IPS DF 6.9 (cell line): ENCODE measurements around the gene PCDHGB1.
"Not testable (repeated sequence)": the region's sequence is repeated elsewhere in the genome, so short reads cannot be mapped to it uniquely, and the experiment has no call there.

Experiments
- DNase-seq: peaks from one replicate; pipeline ENCODE4 v3.0.0-alpha.2; 2013; ENCODE audit warnings: low read depth, low spot score
- H3K27ac ChIP-seq: one replicate; pipeline ENCODE4 v1.5.1; 2013; ENCODE audit warnings: low read length, control low read depth
- H3K27me3 ChIP-seq: 2 replicates; pipeline ENCODE4 v1.6.1; 2013; ENCODE audit warnings: mild to moderate bottlenecking, low read length; ENCODE audit not compliant: control insufficient read depth, insufficient read depth
- H3K36me3 ChIP-seq: 2 replicates; pipeline ENCODE4 v1.6.1; 2013; ENCODE audit warnings: low read length; ENCODE audit not compliant: control insufficient read depth, insufficient read depth
- H3K4me1 ChIP-seq: 2 replicates; pipeline ENCODE4 v1.6.1; 2013; ENCODE audit warnings: low read length; ENCODE audit not compliant: control insufficient read depth, insufficient read depth
- H3K4me3 ChIP-seq: 2 replicates; pipeline ENCODE4 v1.5.1; 2013; ENCODE audit warnings: mild to moderate bottlenecking, low read length
- H3K9me3 ChIP-seq: 2 replicates; pipeline ENCODE4 v1.6.1; 2013; ENCODE audit warnings: low read length, inconsistent platforms; ENCODE audit not compliant: control insufficient read depth, insufficient read depth
- WGBS: extraction: QIAGEN DNeasy Blood & Tissue Kit; methylation state at CpG from one replicate; pipeline ENCODE4 v1.1.7; 2013; ENCODE audit warnings: mixed read lengths, missing lambda C conversion rate; ENCODE audit not compliant: insufficient read length, insufficient coverage; 5-methylcytosine and 5-hydroxymethylcytosine counted together

PCDHGB1 gene

DNA sequence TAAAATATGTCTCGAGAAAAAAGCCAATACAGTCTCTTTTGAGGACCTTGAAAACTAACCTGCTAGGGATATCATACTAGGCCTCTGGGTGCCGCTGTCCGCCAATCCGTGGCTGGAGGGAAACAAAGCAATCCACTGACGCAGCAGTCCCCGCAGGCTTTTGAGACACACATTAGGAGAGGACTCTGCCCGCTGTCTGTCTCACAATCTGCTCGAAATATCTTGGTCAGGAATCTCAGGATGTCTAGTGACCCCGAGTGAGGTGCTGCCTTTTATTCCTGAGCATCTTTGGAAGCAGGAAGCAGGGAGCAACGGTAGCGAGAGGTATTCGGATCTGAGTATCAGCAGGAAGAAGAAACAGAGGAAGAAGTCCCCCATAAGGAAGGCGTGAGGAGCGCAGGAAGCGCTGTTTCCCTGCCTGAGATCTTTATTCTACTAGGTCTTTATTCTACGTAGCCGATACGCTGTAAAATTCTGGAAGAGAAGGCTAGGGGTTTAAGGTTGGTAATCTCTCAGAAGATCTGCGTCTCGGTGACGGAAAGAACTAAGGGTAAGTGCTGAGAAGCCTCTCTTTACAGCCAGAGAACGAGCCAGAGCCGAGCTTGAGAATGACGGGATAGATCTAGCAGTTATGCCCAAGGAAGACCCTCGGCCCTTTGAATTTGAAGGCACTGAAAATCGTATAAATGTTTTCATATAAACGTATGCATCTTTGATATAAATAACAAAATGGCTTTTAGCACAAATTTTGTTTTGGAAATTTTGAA, 23.6 kb upstream of the PCDHGB1 start:
- H3K27me3 ChIP-seq, result no peaks in the 10 kb centered on the region
- peak overlapping the region; percentile 23; the same call in 1 of the 2 replicates for H3K4me3 ChIP-seq
- H3K4me1 ChIP-seq, result no peaks in the 10 kb centered on the region
- no peaks in the 10 kb centered on the region for H3K9me3 ChIP-seq
- H3K27ac ChIP-seq, result no peak overlapping the region
- WGBS, result no CpG with 5 or more reads among the region's 27 CpGs
- DNase-seq, result peak; percentile 41
- H3K36me3 ChIP-seq, result no peaks in the 10 kb centered on the region

DNA sequence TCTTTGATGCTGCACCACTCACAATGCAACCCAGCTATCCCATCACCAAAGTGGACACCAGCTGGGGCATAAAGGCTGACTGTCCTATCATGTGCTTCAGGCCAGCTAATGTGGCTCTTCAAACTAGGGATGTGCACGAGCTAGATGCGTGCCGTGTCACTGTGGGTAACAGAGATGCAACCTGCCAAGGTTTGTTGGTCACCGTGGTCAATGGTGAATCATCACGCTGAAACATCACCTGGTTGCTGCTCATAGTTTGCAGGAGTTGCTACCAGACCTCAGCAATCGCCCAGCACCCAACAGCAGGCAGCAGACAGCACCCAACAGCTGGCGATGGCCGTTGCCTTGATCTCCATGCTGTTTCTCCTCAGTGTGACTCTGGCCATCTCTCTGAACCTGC, 21.7 kb upstream of the PCDHGB1 start:
- H3K4me3 ChIP-seq, result no peak overlapping the region
- no peak for DNase-seq

DNA sequence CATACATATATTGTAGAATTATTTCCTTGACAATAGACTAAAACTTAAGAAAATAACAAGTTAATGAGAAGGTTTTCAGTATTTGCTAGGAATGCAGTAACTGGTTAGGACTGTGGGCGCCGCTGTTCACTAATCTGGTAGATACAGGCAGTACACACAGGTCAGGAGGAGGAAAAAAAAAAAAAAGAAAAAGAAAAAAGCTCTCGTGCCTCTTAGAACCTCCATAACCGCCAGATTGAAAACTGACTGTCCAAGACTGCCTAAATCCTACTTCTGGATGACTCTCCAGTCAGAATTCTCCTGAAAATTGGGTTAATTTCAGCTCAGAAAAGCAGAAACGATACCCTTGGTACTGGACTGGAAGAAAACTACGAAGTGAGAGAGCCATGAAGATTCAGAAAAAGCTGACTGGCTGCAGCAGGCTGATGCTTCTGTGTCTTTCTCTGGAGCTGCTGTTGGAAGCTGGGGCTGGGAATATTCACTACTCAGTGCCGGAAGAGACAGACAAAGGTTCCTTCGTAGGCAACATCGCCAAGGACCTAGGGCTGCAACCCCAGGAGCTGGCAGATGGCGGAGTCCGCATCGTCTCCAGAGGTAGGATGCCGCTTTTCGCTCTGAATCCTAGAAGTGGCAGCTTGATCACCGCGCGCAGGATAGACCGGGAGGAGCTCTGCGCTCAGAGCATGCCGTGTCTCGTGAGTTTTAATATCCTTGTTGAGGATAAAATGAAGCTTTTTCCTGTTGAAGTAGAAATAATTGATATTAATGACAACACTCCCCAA, 19.4 kb upstream of the PCDHGB1 start, which contains the start of gene PCDHGA1:
TSS of gene PCDHGA1 (plus strand) at position 216 of the 782 bp plus-strand sequence.
- Histone ChIP-seq H3K4me3 (no peak within 1 kb of the TSS), H3K9me3 (no peaks in the 10 kb centered on the region), H3K27me3 (no peaks in the 10 kb centered on the region), H3K36me3 (no peaks in the 10 kb centered on the region), H3K4me1 (no peaks in the 10 kb centered on the region), H3K27ac (no peak within 1 kb of the TSS)
- WGBS, result no CpG with 5 or more reads among the region's 21 CpGs
- DNase-seq, result no peak

More for the DNA sequence above, 21.7 kb upstream of the PCDHGB1 start:
- Histone ChIP-seq H3K27me3 (no peaks in the 10 kb centered on the region), H3K27ac (no peak overlapping the region), H3K9me3 (no peaks in the 10 kb centered on the region), H3K4me1 (no peaks in the 10 kb centered on the region), H3K36me3 (no peaks in the 10 kb centered on the region)
- no CpG with 5 or more reads among the region's 8 CpGs for WGBS

DNA sequence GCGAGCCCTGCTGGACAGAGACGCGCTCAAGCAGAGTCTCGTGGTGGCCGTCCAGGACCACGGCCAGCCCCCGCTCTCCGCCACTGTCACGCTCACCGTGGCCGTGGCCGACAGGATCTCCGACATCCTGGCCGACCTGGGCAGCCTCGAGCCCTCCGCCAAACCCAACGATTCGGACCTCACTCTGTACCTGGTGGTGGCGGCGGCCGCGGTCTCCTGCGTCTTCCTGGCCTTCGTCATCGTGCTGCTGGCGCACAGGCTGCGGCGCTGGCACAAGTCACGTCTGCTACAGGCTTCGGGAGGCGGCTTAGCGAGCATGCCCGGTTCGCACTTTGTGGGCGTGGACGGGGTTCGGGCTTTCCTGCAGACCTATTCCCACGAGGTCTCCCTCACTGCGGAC, 17.3 kb upstream of the PCDHGB1 start:
- H3K27me3 ChIP-seq, H3K4me3 ChIP-seq, DNase-seq, H3K9me3 ChIP-seq, H3K27ac ChIP-seq, H3K4me1 ChIP-seq, H3K36me3 ChIP-seq: not testable (repeated sequence)
- no CpG with 5 or more reads among the region's 39 CpGs for WGBS

DNA sequence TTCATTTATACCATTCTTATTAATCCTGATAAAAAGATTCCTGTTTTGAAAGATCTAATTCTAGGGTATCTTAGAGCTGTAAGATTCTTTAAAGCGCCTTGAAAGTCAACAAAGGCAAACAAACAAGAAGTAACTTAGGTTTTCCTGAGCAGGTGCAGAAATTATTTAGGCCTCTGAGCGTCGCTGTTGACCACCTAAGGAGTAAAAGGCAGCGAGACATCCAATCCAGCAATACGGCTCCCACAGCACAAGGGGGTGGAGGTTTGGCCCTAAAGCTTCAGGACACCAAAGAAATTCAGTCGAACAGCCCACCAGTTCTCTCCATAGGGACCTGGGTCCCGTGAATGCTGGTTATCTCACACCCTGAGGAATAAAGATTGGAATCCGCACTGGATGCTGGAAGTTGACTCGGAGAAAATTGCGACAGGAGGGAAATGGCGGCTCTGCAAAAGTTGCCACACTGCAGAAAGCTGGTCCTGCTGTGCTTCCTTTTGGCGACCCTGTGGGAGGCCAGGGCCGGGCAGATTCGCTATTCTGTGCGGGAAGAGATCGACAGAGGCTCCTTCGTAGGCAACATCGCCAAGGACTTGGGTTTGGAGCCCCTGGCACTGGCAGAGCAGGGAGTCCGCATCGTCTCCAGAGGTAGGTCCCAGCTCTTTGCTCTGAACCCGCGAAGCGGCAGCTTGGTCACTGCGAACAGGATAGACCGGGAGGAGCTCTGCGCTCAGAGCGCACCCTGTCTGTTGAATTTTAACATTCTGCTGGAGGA, 11.2 kb upstream of the PCDHGB1 start, which contains the start of gene PCDHGA2:
TSS of gene PCDHGA2 (plus strand) at position 223 of the 769 bp plus-strand sequence.
- no peaks in the 10 kb centered on the region for H3K4me1 ChIP-seq
- no peak within 1 kb of the TSS for H3K4me3 ChIP-seq
- no peak for DNase-seq
- WGBS, result no CpG with 5 or more reads among the region's 27 CpGs
- no peaks in the 10 kb centered on the region for H3K36me3 ChIP-seq
- H3K27me3 ChIP-seq, result no peaks in the 10 kb centered on the region
- H3K9me3 ChIP-seq, result peaks cover 2% of the 10 kb centered on the region
- H3K27ac ChIP-seq, result no peak within 1 kb of the TSS

DNA sequence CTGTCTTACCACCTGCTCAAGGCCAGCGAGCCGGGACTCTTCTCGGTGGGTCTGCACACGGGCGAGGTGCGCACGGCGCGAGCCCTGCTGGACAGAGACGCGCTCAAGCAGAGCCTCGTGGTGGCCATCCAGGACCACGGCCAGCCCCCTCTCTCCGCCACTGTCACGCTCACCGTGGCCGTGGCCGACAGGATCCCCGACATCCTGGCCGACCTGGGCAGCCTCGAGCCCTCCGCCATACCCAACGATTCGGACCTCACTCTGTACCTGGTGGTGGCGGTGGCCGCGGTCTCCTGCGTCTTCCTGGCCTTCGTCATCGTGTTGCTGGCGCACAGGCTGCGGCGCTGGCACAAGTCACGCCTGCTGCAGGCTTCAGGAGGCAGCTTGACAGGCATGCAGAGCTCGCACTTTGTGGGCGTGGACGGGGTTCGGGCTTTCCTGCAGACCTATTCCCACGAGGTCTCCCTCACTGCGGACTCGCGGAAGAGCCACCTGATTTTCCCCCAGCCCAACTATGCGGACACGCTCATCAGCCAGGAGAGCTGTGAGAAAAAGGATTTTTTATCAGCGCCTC, 9.0 kb upstream of the PCDHGB1 start:
- H3K9me3 ChIP-seq, H3K27me3 ChIP-seq, DNase-seq, H3K4me1 ChIP-seq, H3K36me3 ChIP-seq, H3K27ac ChIP-seq, H3K4me3 ChIP-seq: not testable (repeated sequence)
- WGBS, result no CpG with 5 or more reads among the region's 45 CpGs

DNA sequence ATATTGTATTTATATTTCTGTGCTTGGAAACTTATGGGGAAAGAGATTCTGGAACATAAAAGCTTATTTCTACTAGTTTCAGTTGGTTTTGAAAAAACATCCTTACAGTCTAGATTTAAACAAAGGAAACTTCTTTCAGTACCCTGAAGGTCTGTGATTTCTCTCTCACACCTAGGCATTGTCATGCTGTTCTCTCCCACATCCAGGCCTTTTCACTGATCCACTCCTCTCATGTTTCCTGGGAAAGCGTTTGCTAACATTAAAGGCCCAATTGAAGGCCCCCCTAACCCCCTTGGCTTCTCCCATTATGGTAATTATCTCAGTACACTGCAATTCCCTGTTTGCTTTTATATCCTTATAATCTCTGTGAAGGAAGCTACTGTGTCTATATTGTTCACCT, 7.1 kb upstream of the PCDHGB1 start:
- H3K27ac ChIP-seq, result no peak overlapping the region
- H3K4me3 ChIP-seq, result no peak overlapping the region
- no CpG with 5 or more reads among the region's 1 CpG for WGBS
- no peaks in the 10 kb centered on the region for H3K4me1 ChIP-seq
- no peak for DNase-seq
- H3K27me3 ChIP-seq, result no peaks in the 10 kb centered on the region
- peaks cover 2% of the 10 kb centered on the region for H3K9me3 ChIP-seq
- no peaks in the 10 kb centered on the region for H3K36me3 ChIP-seq

DNA sequence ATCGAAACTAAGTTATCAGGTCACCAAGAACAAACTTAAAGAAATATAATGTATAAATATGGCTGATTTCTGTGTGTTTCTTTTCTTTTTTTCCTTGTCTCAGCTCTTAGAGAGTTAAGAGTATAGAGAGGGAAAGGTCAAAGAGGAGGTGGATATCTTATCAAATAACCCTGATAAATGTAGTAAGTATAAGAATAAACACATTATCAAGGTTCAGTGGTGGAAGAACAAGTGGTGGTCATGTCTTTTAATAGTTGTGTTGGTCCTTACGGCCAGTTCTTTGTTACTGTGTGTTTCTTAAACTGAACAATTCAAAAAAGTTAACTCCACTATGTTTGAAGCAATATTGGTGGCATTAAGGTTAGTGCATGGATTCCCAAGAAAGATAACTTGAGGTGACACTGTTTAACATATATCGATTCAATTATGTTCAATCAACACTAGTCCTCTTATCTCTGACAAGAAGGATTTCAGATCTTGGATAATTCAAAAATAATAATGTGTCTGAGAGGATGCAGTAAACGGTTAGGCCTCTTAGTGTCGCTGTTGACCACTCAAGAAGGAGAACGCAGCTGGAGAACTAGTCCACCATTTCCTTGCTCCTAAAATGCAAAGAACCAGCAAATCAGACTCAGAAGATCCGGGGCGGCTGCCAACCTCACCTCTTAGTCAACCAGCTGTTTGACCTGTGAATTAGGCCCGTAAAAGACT, 6.5 kb upstream of the PCDHGB1 start, which contains the start of gene PCDHGA3:
TSS of gene PCDHGA3 (plus strand) at position 588 of the 711 bp plus-strand sequence. CDS start 205 bp downstream, outside the sequence.
- peaks cover 2% of the 10 kb centered on the region for H3K9me3 ChIP-seq
- no peak within 1 kb of the TSS for H3K4me3 ChIP-seq
- H3K36me3 ChIP-seq, result no peaks in the 10 kb centered on the region
- no peak for DNase-seq
- no peak within 1 kb of the TSS for H3K27ac ChIP-seq
- H3K4me1 ChIP-seq, result no peaks in the 10 kb centered on the region
- no peaks in the 10 kb centered on the region for H3K27me3 ChIP-seq
- no CpG with 5 or more reads among the region's 9 CpGs for WGBS

DNA sequence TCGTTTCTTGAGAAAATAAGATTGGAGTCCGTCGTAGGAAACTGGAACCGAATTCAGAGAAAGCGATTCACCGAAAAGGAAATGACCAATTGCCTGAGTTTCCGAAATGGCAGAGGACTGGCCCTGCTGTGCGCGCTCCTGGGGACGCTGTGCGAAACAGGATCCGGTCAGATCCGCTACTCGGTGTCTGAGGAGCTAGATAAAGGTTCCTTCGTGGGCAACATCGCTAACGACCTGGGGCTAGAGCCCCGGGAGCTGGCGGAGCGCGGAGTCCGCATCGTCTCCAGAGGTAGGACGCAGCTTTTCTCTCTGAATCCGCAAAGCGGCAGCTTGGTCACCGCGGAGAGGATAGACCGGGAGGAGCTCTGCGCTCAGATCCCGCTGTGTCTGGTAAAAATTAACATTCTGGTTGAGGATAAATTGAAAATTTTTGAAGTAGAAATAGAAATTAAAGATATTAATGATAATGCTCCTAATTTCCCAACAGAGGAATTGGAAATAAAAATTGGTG, 5.9 kb upstream of the PCDHGB1 start:
- Histone ChIP-seq H3K4me1 (no peaks in the 10 kb centered on the region), H3K27ac (no peak overlapping the region), H3K36me3 (no peaks in the 10 kb centered on the region), H3K27me3 (no peaks in the 10 kb centered on the region), H3K4me3 (no peak overlapping the region), H3K9me3 (peaks cover 2% of the 10 kb centered on the region)
- no peak for DNase-seq
- no CpG with 5 or more reads among the region's 31 CpGs for WGBS
